Measurements from ENCODE around the gene ERO1A.

The ERO1A gene

GRCh38 chr14:52723514-52724359, 28.4 kb upstream of the ERO1A start:
- peaks cover 24% of the 10 kb centered on the region for H3K36me3 ChIP-seq (ENCODE audit: control insufficient read depth, insufficient read depth, low read length)
- no peaks in the 10 kb centered on the region for H3K27me3 ChIP-seq (ENCODE audit: control insufficient read depth, insufficient read depth, low read length)
- no peaks in the 10 kb centered on the region for H3K9me3 ChIP-seq (ENCODE audit: control insufficient read depth, insufficient read depth, low read length)
- H3K4me1 ChIP-seq (ENCODE audit: control insufficient read depth, insufficient read depth, low read length) = no peaks in the 10 kb centered on the region
- H3K9ac ChIP-seq (ENCODE audit: low read depth, low read length) = no peak overlapping the region
- H3K4me3 ChIP-seq (ENCODE audit: low read depth, low read length) = no peak overlapping the region

DNA sequence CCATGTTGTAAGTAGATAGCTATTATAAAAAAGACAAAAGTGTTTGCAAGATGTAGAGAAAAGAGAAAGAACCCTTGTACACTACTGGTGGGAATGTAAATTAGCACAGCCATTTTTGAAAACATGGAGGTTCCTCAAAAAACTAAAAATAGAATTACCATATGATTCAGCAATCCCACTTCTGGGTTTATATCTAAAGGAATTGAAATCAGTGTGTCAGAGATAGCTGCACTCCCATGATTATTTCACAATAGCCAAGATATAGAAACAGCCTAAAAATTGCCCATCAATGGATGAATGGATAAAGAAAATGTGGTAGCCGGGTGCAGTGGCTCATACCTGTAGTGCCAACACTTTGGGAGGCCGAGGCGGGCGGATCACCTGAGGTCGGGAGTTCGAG, 20.8 kb upstream of the ERO1A start:
- no peak overlapping the region for H3K4me3 ChIP-seq (ENCODE audit: low read depth, low read length)
- no peaks in the 10 kb centered on the region for H3K9me3 ChIP-seq (ENCODE audit: control insufficient read depth, insufficient read depth, low read length)
- no peaks in the 10 kb centered on the region for H3K27me3 ChIP-seq (ENCODE audit: control insufficient read depth, insufficient read depth, low read length)
- H3K36me3 ChIP-seq (ENCODE audit: control insufficient read depth, insufficient read depth, low read length) = peaks cover 25% of the 10 kb centered on the region
- H3K9ac ChIP-seq (ENCODE audit: low read depth, low read length) = no peak overlapping the region
- H3K4me1 ChIP-seq (ENCODE audit: control insufficient read depth, insufficient read depth, low read length) = no peaks in the 10 kb centered on the region

DNA sequence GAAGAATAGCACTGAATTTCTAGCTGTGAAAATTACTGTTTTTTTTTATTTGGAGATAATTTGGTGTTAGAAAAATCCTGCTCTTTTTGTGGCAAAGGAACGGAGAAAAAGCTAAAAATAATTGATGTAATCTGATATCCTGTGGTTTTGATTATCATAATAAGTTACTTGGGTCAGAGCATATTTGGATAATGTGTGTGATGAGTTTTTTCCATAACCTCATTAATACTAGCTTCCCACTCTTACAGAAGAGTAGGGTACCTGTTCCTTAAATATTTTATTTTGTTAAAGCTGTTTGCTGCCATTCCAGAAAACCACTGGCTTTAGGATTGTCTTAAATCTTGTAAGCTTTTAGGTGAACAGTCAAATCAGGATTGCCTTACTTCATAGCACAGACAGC, 16.3 kb upstream of the ERO1A start:
- H3K36me3 ChIP-seq (ENCODE audit: control insufficient read depth, insufficient read depth, low read length) = peaks cover 25% of the 10 kb centered on the region
- H3K4me1 ChIP-seq (ENCODE audit: control insufficient read depth, insufficient read depth, low read length) = no peaks in the 10 kb centered on the region

DNA sequence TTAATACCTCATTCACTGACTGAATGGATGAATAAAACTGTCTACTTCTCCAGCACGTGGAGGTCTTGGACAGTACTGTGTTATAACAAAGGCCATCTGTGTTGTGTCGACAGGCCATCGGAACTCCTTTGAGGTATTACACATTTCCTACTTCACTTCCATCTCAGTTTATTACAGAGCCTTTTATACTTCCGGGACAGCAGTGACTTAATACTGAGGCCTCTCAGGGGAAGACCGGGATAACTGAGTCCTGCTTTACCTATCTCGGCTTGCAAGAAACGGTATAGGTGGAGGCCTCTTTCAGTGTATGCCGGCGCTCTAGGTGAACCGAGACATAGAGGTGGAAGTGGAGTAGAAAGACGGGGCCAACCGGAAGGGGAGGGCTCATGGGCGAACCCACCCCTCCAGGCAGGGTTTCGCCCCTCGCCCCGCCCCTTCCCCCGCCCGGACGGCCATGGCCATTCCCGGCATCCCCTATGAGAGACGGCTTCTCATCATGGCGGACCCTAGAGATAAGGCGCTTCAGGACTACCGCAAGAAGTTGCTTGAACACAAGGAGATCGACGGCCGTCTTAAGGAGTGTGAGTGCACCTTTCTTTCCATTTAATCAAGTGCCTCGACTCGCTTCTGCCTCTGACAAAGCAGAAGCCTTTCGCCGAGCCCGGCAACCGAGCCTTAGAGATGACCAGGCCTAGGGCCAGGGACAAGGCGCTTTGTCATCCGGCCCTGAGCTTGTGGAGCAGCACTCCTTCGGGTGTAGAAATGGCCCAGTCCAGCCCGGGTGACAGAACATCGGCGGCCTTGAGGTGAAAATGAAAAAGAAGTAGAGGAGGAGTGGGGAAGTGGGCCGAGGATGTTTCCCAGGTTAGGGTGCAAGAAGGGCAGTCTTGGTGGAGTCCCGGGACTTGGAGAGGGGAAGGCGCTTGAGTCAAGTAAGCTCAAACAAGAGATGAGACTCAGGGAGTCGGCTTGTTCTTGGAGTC, 11.7 kb upstream of the ERO1A start, which contains the start of gene PSMC6:
TSS of gene PSMC6 (plus strand) at position 477 of the 983 bp plus-strand sequence. CDS start at position 497, 20 bp downstream.
- H3K4me3 ChIP-seq (ENCODE audit: low read depth, low read length) = peak within 1 kb of the TSS; percentile 98
- no peaks in the 10 kb centered on the region for H3K9me3 ChIP-seq (ENCODE audit: control insufficient read depth, insufficient read depth, low read length)
- H3K4me1 ChIP-seq (ENCODE audit: control insufficient read depth, insufficient read depth, low read length) = peaks cover 3% of the 10 kb centered on the region
- peaks cover 12% of the 10 kb centered on the region for H3K36me3 ChIP-seq (ENCODE audit: control insufficient read depth, insufficient read depth, low read length)
- H3K27me3 ChIP-seq (ENCODE audit: control insufficient read depth, insufficient read depth, low read length) = no peaks in the 10 kb centered on the region
- H3K9ac ChIP-seq (ENCODE audit: low read depth, low read length) = peak within 1 kb of the TSS; percentile 70

More for the DNA sequence above, 16.3 kb upstream of the ERO1A start:
- Histone ChIP-seq H3K9ac (ENCODE audit: low read depth, low read length) (no peak overlapping the region), H3K27me3 (ENCODE audit: control insufficient read depth, insufficient read depth, low read length) (no peaks in the 10 kb centered on the region), H3K4me3 (ENCODE audit: low read depth, low read length) (no peak overlapping the region), H3K9me3 (ENCODE audit: control insufficient read depth, insufficient read depth, low read length) (no peaks in the 10 kb centered on the region)

- peaks cover 3% of the 10 kb centered on the region for H3K4me1 ChIP-seq (ENCODE audit: control insufficient read depth, insufficient read depth, low read length)
- H3K9ac ChIP-seq (ENCODE audit: low read depth, low read length) = peak overlapping the region; percentile 51
- H3K27me3 ChIP-seq (ENCODE audit: control insufficient read depth, insufficient read depth, low read length) = no peaks in the 10 kb centered on the region
- peaks cover 6% of the 10 kb centered on the region for H3K36me3 ChIP-seq (ENCODE audit: control insufficient read depth, insufficient read depth, low read length)
- peak overlapping the region; percentile 98 for H3K4me3 ChIP-seq (ENCODE audit: low read depth, low read length)
- no peaks in the 10 kb centered on the region for H3K9me3 ChIP-seq (ENCODE audit: control insufficient read depth, insufficient read depth, low read length)
Measured at GRCh38 chr14:52706286-52706685, 10.9 kb upstream of the ERO1A start.

DNA sequence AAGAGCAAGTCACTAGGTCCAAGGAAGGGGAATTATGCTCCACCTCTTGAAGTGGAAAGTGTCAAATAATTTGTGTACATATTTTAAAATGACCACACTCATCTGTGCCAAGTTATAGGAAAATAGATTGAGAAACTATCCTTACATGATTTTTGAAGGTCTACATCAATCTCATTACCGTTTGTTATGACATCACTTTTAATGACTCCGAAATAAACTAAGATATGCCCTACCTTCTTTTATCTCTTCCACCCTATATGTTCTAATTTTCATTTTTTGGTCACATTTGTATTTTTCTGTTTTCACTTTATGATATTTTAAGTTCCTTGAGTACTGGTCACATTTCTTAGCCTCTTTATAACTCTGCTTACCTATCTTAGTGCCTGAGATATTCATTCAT, 8.3 kb upstream of the ERO1A start:
- H3K36me3 ChIP-seq (ENCODE audit: control insufficient read depth, insufficient read depth, low read length) = peaks cover under 1% of the 10 kb centered on the region
- H3K9me3 ChIP-seq (ENCODE audit: control insufficient read depth, insufficient read depth, low read length) = no peaks in the 10 kb centered on the region
- H3K27me3 ChIP-seq (ENCODE audit: control insufficient read depth, insufficient read depth, low read length) = no peaks in the 10 kb centered on the region
- peaks cover 3% of the 10 kb centered on the region for H3K4me1 ChIP-seq (ENCODE audit: control insufficient read depth, insufficient read depth, low read length)
- no peak overlapping the region for H3K4me3 ChIP-seq (ENCODE audit: low read depth, low read length)
- no peak overlapping the region for H3K9ac ChIP-seq (ENCODE audit: low read depth, low read length)

- no peak overlapping the region for H3K9ac ChIP-seq (ENCODE audit: low read depth, low read length)
- H3K4me1 ChIP-seq (ENCODE audit: control insufficient read depth, insufficient read depth, low read length) = peaks cover 3% of the 10 kb centered on the region
- H3K36me3 ChIP-seq (ENCODE audit: control insufficient read depth, insufficient read depth, low read length) = no peaks in the 10 kb centered on the region
- H3K27me3 ChIP-seq (ENCODE audit: control insufficient read depth, insufficient read depth, low read length) = no peaks in the 10 kb centered on the region
- no peaks in the 10 kb centered on the region for H3K9me3 ChIP-seq (ENCODE audit: control insufficient read depth, insufficient read depth, low read length)
- no peak overlapping the region for H3K4me3 ChIP-seq (ENCODE audit: low read depth, low read length)
Measured at GRCh38 chr14:52703225-52703624, 7.9 kb upstream of the ERO1A start.

- H3K9ac ChIP-seq (ENCODE audit: low read depth, low read length) = no peak overlapping the region
- no peak overlapping the region for H3K4me3 ChIP-seq (ENCODE audit: low read depth, low read length)
- H3K36me3 ChIP-seq (ENCODE audit: control insufficient read depth, insufficient read depth, low read length) = no peaks in the 10 kb centered on the region
- H3K27me3 ChIP-seq (ENCODE audit: control insufficient read depth, insufficient read depth, low read length) = no peaks in the 10 kb centered on the region
- no peaks in the 10 kb centered on the region for H3K9me3 ChIP-seq (ENCODE audit: control insufficient read depth, insufficient read depth, low read length)
- H3K4me1 ChIP-seq (ENCODE audit: control insufficient read depth, insufficient read depth, low read length) = peaks cover under 1% of the 10 kb centered on the region
Measured at GRCh38 chr14:52701223-52701622, 5.9 kb upstream of the ERO1A start.

DNA sequence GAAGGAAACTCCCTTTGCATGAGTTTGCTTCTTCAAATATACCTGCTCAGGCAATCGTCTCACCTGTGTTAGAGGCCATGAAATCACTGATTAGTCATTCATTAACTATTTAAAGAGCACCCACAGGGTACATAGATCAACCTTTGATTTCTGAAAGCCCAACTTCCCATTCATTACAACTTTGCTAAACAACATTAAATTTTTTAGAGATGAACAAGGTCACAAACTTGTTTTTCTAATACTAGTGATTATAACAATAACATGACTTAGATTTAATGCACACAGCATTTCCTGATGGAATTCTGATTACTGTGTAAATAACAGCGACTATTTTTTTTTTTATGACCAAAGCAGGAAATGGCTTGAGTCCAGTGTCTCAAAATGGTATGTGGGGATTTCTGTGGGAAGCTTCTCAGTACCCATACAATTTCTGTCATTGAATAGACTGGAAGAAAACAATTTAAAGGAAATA, 5.4 kb upstream of the ERO1A start:
- no peaks in the 10 kb centered on the region for H3K9me3 ChIP-seq (ENCODE audit: control insufficient read depth, insufficient read depth, low read length)
- no peak overlapping the region for H3K9ac ChIP-seq (ENCODE audit: low read depth, low read length)
- H3K4me3 ChIP-seq (ENCODE audit: low read depth, low read length) = no peak overlapping the region

GRCh38 chr14:52694761-52695480, 437 bp downstream of the ERO1A start:
- Histone ChIP-seq H3K9ac (ENCODE audit: low read depth, low read length) (peak overlapping the region; percentile 67), H3K4me1 (ENCODE audit: control insufficient read depth, insufficient read depth, low read length) (no peaks in the 10 kb centered on the region), H3K27me3 (ENCODE audit: control insufficient read depth, insufficient read depth, low read length) (peaks cover 4% of the 10 kb centered on the region), H3K4me3 (ENCODE audit: low read depth, low read length) (peak overlapping the region; percentile 89), H3K9me3 (ENCODE audit: control insufficient read depth, insufficient read depth, low read length) (no peaks in the 10 kb centered on the region), H3K36me3 (ENCODE audit: control insufficient read depth, insufficient read depth, low read length) (no peaks in the 10 kb centered on the region)

More for the DNA sequence above, 5.4 kb upstream of the ERO1A start:
- Histone ChIP-seq H3K27me3 (ENCODE audit: control insufficient read depth, insufficient read depth, low read length) (no peaks in the 10 kb centered on the region), H3K4me1 (ENCODE audit: control insufficient read depth, insufficient read depth, low read length) (no peaks in the 10 kb centered on the region), H3K36me3 (ENCODE audit: control insufficient read depth, insufficient read depth, low read length) (no peaks in the 10 kb centered on the region)

DNA sequence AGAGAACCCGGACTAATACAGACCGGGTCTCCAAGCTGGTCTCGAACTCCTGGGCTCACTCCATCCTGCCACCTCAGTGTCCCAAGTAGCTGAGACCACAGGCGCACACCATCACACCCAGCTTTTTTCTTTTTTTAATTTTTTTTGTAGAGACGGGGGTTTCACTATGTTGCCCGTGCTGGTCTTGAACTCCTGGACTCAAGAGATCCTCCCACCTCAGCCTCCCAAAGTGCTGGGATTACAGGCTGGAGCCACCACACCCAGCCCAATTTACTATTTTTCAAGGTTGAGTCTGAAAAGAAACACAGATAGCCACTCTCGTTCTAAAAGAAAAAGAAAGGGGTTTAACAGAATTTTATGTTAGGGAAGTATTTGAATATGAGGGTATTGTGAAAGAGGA, 1.8 kb downstream of the ERO1A start:
- Histone ChIP-seq H3K36me3 (ENCODE audit: control insufficient read depth, insufficient read depth, low read length) (no peaks in the 10 kb centered on the region), H3K27me3 (ENCODE audit: control insufficient read depth, insufficient read depth, low read length) (peaks cover 4% of the 10 kb centered on the region), H3K9ac (ENCODE audit: low read depth, low read length) (no peak overlapping the region), H3K9me3 (ENCODE audit: control insufficient read depth, insufficient read depth, low read length) (no peaks in the 10 kb centered on the region), H3K4me3 (ENCODE audit: low read depth, low read length) (no peak overlapping the region), H3K4me1 (ENCODE audit: control insufficient read depth, insufficient read depth, low read length) (no peaks in the 10 kb centered on the region)

All from iPS-15b (cell line).